ENCODE results near the gene DOCK9.

Gene DOCK9

DNA sequence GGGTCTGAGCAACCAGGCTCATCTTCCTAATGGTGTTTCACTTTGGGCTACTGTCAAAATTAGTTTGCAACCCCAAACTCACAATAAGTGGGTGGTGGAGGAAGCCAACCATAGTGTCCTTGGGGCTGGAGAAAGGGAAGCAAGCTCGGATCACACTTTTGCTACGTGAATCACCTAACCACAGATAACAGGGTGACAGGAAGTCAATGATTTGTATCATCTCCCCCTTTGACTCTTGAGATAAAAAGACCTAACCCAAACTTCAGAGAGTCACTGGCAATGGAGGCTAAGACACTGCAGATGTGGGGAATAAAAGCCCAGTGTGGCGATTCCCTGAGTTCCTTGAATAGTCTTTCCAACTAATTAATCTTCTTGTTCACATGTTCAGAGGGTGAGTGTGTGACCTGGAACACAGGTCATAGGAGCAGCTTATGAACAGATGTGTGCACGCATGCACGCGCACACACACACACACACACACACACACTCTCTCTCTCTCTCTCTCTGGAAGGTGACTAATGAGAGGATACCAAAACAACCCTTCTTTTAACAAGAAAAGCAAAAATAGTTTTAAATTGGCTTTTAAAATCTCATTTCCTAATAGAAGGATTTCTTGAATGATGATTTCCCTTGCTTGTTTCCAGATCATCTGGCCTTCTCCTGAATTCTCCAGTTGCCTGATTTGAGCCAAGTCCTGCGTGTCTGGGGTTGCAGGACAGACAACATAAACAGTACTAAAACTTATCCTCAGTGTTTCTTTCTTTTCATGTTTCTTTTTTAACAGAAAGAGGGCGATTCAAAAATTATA, 21.2 kb upstream of the DOCK9 start:
- H3K27ac ChIP-seq (ENCODE audit: low read depth in 2 of 2, low read length in 2 of 2) = no peak overlapping the region
- no peak overlapping the region for H3K9ac ChIP-seq (ENCODE audit: low read depth in 1 of 2, low read length in 2 of 2)
- no peaks in the 10 kb centered on the region for H3K27me3 ChIP-seq (ENCODE audit: control insufficient read depth in 2 of 2, insufficient read depth in 2 of 2, low read length in 2 of 2)
- H3K36me3 ChIP-seq (ENCODE audit: control insufficient read depth in 2 of 2, insufficient read depth in 2 of 2, low read length in 2 of 2) = no peaks in the 10 kb centered on the region
- H3K9me3 ChIP-seq (ENCODE audit: control insufficient read depth in 2 of 2, low read length in 2 of 2) = no peaks in the 10 kb centered on the region
- H3K4me3 ChIP-seq (ENCODE audit: low read length in 2 of 2) = no peak overlapping the region
- no peaks in the 10 kb centered on the region for H3K4me1 ChIP-seq (ENCODE audit: control insufficient read depth in 2 of 2, insufficient read depth in 2 of 2, low read length in 2 of 2)

DNA sequence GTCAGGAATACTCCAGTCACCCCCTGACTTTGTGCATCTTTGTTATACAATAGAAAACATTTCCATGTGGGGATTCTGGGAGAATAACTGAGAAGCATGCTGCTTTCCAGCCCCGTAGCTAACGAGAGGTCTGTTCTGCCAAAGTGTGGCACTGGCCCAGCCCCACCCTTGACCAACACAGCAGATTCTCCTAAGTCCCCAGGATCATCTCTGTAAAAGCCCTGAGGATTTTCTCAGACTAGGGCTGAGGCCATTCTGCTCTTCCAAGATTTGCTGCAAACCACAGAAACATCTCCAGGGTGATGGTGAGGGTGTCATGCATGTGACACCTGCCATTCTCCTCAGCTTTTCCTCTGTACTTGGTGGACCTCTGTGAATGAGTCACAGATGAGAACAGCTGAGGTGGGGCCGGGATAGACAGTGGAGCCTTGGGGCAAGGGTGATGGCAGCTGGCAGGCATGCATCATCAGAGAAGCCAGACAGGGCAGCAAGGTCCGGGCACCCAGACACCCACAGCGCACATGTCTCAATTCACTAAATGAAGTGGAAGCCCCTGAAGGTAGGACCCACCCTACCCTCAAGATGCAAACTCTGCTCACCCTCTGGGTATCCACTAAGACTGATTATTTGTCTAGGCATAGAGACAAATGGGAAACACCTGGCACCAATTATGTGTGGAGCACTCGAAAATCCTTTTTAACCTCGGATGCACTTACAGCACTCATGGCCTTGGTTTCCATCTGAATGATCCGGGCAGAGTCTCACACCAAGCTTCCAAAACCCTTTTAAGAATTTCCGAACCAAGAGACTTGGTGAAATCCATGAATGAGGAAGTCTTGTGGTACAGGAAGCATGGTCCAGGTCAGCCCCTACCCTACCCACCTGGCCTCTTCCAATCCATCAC, 20.1 kb upstream of the DOCK9 start:
- no peak overlapping the region for H3K4me3 ChIP-seq (ENCODE audit: low read length in 2 of 2)
- H3K4me1 ChIP-seq (ENCODE audit: control insufficient read depth in 2 of 2, insufficient read depth in 2 of 2, low read length in 2 of 2) = no peaks in the 10 kb centered on the region
- H3K9ac ChIP-seq (ENCODE audit: low read depth in 1 of 2, low read length in 2 of 2) = no peak overlapping the region
- no peaks in the 10 kb centered on the region for H3K27me3 ChIP-seq (ENCODE audit: control insufficient read depth in 2 of 2, insufficient read depth in 2 of 2, low read length in 2 of 2)
- H3K9me3 ChIP-seq (ENCODE audit: control insufficient read depth in 2 of 2, low read length in 2 of 2) = no peaks in the 10 kb centered on the region
- H3K27ac ChIP-seq (ENCODE audit: low read depth in 2 of 2, low read length in 2 of 2) = no peak overlapping the region
- no peaks in the 10 kb centered on the region for H3K36me3 ChIP-seq (ENCODE audit: control insufficient read depth in 2 of 2, insufficient read depth in 2 of 2, low read length in 2 of 2)

DNA sequence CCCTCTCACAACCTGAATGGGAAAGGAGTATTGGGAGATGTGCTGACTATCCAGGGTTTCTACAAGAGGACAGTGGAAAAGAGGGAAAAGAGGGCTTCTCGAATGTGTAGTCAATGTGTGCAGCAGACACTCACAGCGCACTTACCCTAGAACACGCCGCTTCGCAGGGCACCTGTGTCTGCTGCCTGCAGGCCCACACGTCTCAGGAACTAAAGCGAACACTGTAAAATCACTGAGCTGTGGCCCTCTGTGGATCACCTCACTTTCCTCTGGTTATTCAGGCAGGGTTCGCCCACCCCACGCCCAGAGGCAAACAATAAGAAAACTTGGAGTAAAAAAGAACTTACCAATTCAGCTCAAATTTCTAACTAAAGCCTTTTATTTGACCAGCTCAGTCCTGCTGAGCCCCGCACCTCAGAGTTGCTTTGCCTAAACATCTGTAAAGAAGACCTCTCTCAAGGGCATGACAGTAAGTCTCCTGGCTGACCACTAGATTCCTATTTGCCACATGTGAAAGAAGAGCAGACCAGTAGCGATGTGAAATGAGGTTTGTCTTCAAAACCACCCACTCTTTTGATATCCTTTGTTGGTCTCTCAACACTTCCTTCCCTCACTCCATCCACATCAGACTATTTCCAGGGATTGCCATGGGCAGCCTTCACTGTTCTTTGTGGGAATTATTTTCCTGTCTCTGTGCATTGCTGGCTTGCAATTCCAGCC, 19.3 kb upstream of the DOCK9 start:
- Histone ChIP-seq H3K36me3 (ENCODE audit: control insufficient read depth in 2 of 2, insufficient read depth in 2 of 2, low read length in 2 of 2) (no peaks in the 10 kb centered on the region), H3K27me3 (ENCODE audit: control insufficient read depth in 2 of 2, insufficient read depth in 2 of 2, low read length in 2 of 2) (no peaks in the 10 kb centered on the region), H3K27ac (ENCODE audit: low read depth in 2 of 2, low read length in 2 of 2) (no peak overlapping the region), H3K4me3 (ENCODE audit: low read length in 2 of 2) (no peak overlapping the region), H3K4me1 (ENCODE audit: control insufficient read depth in 2 of 2, insufficient read depth in 2 of 2, low read length in 2 of 2) (no peaks in the 10 kb centered on the region), H3K9me3 (ENCODE audit: control insufficient read depth in 2 of 2, low read length in 2 of 2) (no peaks in the 10 kb centered on the region), H3K9ac (ENCODE audit: low read depth in 1 of 2, low read length in 2 of 2) (no peak overlapping the region)

DNA sequence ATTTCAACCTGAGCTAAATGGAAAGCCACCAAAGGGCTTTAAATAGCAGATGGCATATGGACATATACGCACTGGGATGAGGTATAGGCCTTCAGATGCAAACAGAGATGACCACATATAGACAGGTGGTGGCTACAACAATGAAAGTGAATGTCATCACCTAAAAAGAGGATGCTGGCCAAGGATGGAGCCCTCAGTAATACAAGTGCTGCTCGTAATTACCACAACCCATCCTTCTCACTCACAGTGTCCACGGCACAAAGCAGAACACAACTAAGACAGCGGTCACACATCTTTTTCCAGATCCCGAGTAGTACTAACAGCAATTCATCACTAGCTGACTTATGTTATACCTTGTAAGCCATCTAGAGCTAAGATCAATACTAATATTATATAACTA, 18.2 kb upstream of the DOCK9 start:
- H3K9ac ChIP-seq (ENCODE audit: low read depth in 1 of 2, low read length in 2 of 2) = no peak overlapping the region
- H3K27ac ChIP-seq (ENCODE audit: low read depth in 2 of 2, low read length in 2 of 2) = no peak overlapping the region
- no peaks in the 10 kb centered on the region for H3K36me3 ChIP-seq (ENCODE audit: control insufficient read depth in 2 of 2, insufficient read depth in 2 of 2, low read length in 2 of 2)
- no peak overlapping the region for H3K4me3 ChIP-seq (ENCODE audit: low read length in 2 of 2)
- H3K4me1 ChIP-seq (ENCODE audit: control insufficient read depth in 2 of 2, insufficient read depth in 2 of 2, low read length in 2 of 2) = no peaks in the 10 kb centered on the region
- no peaks in the 10 kb centered on the region for H3K27me3 ChIP-seq (ENCODE audit: control insufficient read depth in 2 of 2, insufficient read depth in 2 of 2, low read length in 2 of 2)
- H3K9me3 ChIP-seq (ENCODE audit: control insufficient read depth in 2 of 2, low read length in 2 of 2) = no peaks in the 10 kb centered on the region

DNA sequence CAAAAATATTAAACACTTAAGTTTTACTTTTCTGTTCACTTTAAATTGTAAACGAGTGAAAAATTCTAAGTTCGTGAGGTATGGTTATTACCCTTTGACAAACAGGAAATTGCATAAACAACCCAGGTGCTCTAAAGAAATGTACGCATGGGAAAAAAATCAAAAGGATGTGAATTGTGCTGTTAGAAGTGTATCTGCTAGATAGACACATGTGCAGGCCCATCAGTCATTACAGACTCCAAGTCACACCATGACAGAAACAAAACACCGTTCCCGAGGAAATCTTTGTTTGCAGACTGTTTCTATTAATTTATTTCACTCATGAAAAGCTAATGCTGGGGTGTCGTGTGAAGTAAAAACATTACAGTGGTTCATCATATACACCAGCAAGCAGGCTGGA, 17.0 kb upstream of the DOCK9 start:
- no peaks in the 10 kb centered on the region for H3K4me1 ChIP-seq (ENCODE audit: control insufficient read depth in 2 of 2, insufficient read depth in 2 of 2, low read length in 2 of 2)
- no peak overlapping the region for H3K27ac ChIP-seq (ENCODE audit: low read depth in 2 of 2, low read length in 2 of 2)
- H3K9ac ChIP-seq (ENCODE audit: low read depth in 1 of 2, low read length in 2 of 2) = no peak overlapping the region
- H3K9me3 ChIP-seq (ENCODE audit: control insufficient read depth in 2 of 2, low read length in 2 of 2) = no peaks in the 10 kb centered on the region
- H3K27me3 ChIP-seq (ENCODE audit: control insufficient read depth in 2 of 2, insufficient read depth in 2 of 2, low read length in 2 of 2) = no peaks in the 10 kb centered on the region
- no peaks in the 10 kb centered on the region for H3K36me3 ChIP-seq (ENCODE audit: control insufficient read depth in 2 of 2, insufficient read depth in 2 of 2, low read length in 2 of 2)
- H3K4me3 ChIP-seq (ENCODE audit: low read length in 2 of 2) = no peak overlapping the region

DNA sequence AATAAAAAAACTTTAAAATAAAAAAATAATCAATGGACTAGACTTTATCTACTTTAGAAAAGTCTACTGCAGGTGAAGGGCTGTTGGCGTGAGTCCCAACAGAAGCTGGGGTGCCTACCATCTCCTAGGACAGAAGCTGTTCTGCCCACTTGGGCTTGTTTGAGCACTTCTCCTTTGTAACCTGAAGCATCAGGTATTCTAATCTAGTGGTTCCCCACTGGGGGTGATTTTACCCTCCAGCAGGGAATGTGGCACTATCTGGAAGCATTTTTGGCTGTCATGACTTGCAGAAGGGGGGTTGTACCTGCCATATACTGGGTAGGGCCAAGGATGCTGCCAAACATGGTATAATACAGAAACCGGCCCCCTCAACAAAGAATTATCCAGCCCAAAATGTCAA, 16.2 kb upstream of the DOCK9 start:
- H3K27ac ChIP-seq (ENCODE audit: low read depth in 2 of 2, low read length in 2 of 2) = no peak overlapping the region
- no peak overlapping the region for H3K4me3 ChIP-seq (ENCODE audit: low read length in 2 of 2)
- no peaks in the 10 kb centered on the region for H3K27me3 ChIP-seq (ENCODE audit: control insufficient read depth in 2 of 2, insufficient read depth in 2 of 2, low read length in 2 of 2)
- H3K4me1 ChIP-seq (ENCODE audit: control insufficient read depth in 2 of 2, insufficient read depth in 2 of 2, low read length in 2 of 2) = no peaks in the 10 kb centered on the region
- no peaks in the 10 kb centered on the region for H3K36me3 ChIP-seq (ENCODE audit: control insufficient read depth in 2 of 2, insufficient read depth in 2 of 2, low read length in 2 of 2)
- no peak overlapping the region for H3K9ac ChIP-seq (ENCODE audit: low read depth in 1 of 2, low read length in 2 of 2)
- H3K9me3 ChIP-seq (ENCODE audit: control insufficient read depth in 2 of 2, low read length in 2 of 2) = no peaks in the 10 kb centered on the region

DNA sequence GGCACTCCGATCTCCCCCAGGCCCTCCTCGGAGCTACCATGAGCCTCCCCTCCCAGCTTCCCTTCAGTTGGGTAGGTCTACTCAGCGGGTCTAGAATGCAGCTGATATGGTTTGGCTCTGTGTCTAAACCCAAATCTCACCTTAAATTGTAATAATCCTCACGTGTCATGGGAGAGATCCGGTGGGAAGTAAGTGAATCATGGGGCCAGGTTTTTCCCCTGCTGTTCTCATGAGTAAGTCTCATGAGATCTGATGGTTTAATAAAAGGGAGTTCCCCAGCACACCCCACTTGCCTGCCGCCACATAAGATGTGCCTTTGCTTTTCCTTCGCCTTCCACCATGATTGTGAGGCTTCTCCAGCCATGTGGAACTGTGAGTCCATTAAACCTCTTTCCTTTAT, 14.5 kb upstream of the DOCK9 start:
- Histone ChIP-seq H3K9me3 (ENCODE audit: control insufficient read depth in 2 of 2, low read length in 2 of 2) (no peaks in the 10 kb centered on the region), H3K27ac (ENCODE audit: low read depth in 2 of 2, low read length in 2 of 2) (no peak overlapping the region), H3K9ac (ENCODE audit: low read depth in 1 of 2, low read length in 2 of 2) (no peak overlapping the region), H3K4me3 (ENCODE audit: low read length in 2 of 2) (no peak overlapping the region), H3K4me1 (ENCODE audit: control insufficient read depth in 2 of 2, insufficient read depth in 2 of 2, low read length in 2 of 2) (no peaks in the 10 kb centered on the region), H3K36me3 (ENCODE audit: control insufficient read depth in 2 of 2, insufficient read depth in 2 of 2, low read length in 2 of 2) (no peaks in the 10 kb centered on the region), H3K27me3 (ENCODE audit: control insufficient read depth in 2 of 2, insufficient read depth in 2 of 2, low read length in 2 of 2) (no peaks in the 10 kb centered on the region)

DNA sequence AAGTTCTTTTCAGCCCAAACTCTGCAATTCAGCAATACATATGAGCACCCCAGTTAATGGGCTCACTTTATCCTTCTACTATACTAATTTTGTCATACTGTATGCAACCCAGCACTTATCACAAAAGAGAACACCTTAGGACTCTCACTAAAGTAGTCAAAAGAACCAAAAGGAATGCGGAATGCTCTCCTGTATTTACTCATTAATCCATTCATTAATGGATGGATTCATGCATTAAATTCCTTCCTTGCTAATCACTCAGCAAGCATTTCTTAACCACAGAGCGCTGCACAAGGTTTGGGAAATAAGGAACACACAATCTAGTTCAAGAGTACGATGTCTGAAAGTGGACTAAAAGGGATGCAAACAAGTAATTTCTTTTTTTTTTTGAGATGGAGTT, 12.8 kb upstream of the DOCK9 start:
- Histone ChIP-seq H3K9me3 (ENCODE audit: control insufficient read depth in 2 of 2, low read length in 2 of 2) (no peaks in the 10 kb centered on the region), H3K27ac (ENCODE audit: low read depth in 2 of 2, low read length in 2 of 2) (no peak overlapping the region), H3K4me1 (ENCODE audit: control insufficient read depth in 2 of 2, insufficient read depth in 2 of 2, low read length in 2 of 2) (peaks cover 4% of the 10 kb centered on the region in 2 donors), H3K9ac (ENCODE audit: low read depth in 1 of 2, low read length in 2 of 2) (no peak overlapping the region), H3K4me3 (ENCODE audit: low read length in 2 of 2) (no peak overlapping the region), H3K27me3 (ENCODE audit: control insufficient read depth in 2 of 2, insufficient read depth in 2 of 2, low read length in 2 of 2) (no peaks in the 10 kb centered on the region), H3K36me3 (ENCODE audit: control insufficient read depth in 2 of 2, insufficient read depth in 2 of 2, low read length in 2 of 2) (no peaks in the 10 kb centered on the region)

DNA sequence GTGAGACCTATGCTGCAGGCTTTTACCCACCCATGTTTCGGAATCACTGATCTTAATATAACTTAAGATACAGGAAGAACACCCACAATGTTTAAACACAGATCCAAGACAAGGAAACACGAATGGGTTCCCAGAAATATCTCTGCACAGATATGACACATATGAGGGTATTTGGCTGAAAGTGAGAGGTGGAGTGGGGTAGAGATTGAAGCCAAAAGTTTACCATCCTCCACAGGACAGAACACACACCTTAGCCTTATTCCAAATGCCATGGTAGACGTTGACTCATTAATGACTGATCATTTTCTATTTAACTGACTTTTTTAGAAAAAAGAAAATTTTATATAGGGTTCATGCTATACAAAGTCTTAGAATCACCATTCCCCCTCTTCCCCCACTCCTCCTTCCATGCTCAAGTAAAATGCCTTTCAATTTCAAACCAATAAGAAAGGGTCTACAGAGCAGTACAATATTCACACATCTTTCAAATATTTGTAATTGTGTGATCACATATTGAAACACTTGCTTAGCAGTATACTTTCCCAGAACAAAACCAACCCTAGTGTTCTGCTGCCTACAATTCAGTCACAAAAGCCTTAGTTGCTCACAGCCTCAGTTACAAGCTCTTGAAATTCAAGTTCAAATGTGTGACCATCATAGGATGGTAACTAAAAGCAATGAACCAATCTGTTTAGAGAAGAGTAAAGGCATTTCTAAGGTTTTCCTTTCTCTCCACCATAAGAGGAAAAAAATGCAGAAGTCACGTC, 11.8 kb upstream of the DOCK9 start:
- Histone ChIP-seq H3K36me3 (ENCODE audit: control insufficient read depth in 2 of 2, insufficient read depth in 2 of 2, low read length in 2 of 2) (no peaks in the 10 kb centered on the region), H3K27me3 (ENCODE audit: control insufficient read depth in 2 of 2, insufficient read depth in 2 of 2, low read length in 2 of 2) (no peaks in the 10 kb centered on the region), H3K9me3 (ENCODE audit: control insufficient read depth in 2 of 2, low read length in 2 of 2) (no peaks in the 10 kb centered on the region), H3K9ac (ENCODE audit: low read depth in 1 of 2, low read length in 2 of 2) (no peak overlapping the region), H3K4me3 (ENCODE audit: low read length in 2 of 2) (no peak overlapping the region), H3K4me1 (ENCODE audit: control insufficient read depth in 2 of 2, insufficient read depth in 2 of 2, low read length in 2 of 2) (peaks cover 4% of the 10 kb centered on the region in 2 donors), H3K27ac (ENCODE audit: low read depth in 2 of 2, low read length in 2 of 2) (no peak overlapping the region)
